GM23338 (cell line): ENCODE data around the gene VNN1. TPM values are rescaled to one million over a fixed set of nuclear protein-coding genes. Genes with fewer than 3 reads are reported as not detected.

Experiments used
- ATAC-seq: fragments of 200-7000 bp; cut with Tn5 transposase; 3 replicates; pipeline ENCODE4 v1.9.1; 2020
- DNase-seq: peaks from one replicate; pipeline ENCODE4 v3.0.0-alpha.2; 2015; ENCODE audit warnings: low spot score
- H2AFZ ChIP-seq: fragments of 200-600 bp; sonication (generic); 2 replicates; pipeline ENCODE4 v1.8.0; 2016; ENCODE audit warnings: antibody characterized with exemption, mild to moderate bottlenecking, moderate library complexity
- H3F3A ChIP-seq: fragments of 200-600 bp; sonication (generic); replicated peaks from 2 replicates; pipeline ENCODE4 v1.8.0; 2017; ENCODE audit warnings: antibody characterized with exemption, mixed run types, low read depth
- H3K27ac ChIP-seq: fragments of 200-600 bp; sonication (generic); 2 replicates; pipeline ENCODE4 v1.6.1; 2016; ENCODE audit warnings: low read depth
- H3K27me3 ChIP-seq: fragments of 200-600 bp; sonication (generic); 2 replicates; pipeline ENCODE4 v1.8.0; 2016; ENCODE audit warnings: mild to moderate bottlenecking, mixed run types, moderate library complexity; ENCODE audit not compliant: insufficient read depth
- H3K36me3 ChIP-seq: fragments of 200-600 bp; sonication (generic); 2 replicates; pipeline ENCODE4 v1.8.0; 2016; ENCODE audit warnings: mild to moderate bottlenecking; ENCODE audit not compliant: insufficient read depth
- H3K4me1 ChIP-seq: fragments of 200-600 bp; sonication (generic); 2 replicates; pipeline ENCODE4 v1.8.0; 2016; ENCODE audit warnings: mild to moderate bottlenecking, moderate library complexity; ENCODE audit not compliant: insufficient read depth
- H3K4me2 ChIP-seq: fragments of 200-600 bp; sonication (generic); 2 replicates; pipeline ENCODE4 v1.7.1; 2017; ENCODE audit warnings: mixed run types
- H3K4me3 ChIP-seq: fragments of 200-600 bp; sonication (generic); 2 replicates; pipeline ENCODE4 v1.6.1; 2016; ENCODE audit warnings: mixed run types
- H3K79me2 ChIP-seq: fragments of 200-600 bp; sonication (generic); replicated peaks from 2 replicates; pipeline ENCODE4 v1.8.0; 2017; ENCODE audit warnings: mild to moderate bottlenecking; ENCODE audit not compliant: insufficient read depth
- H3K9me2 ChIP-seq: fragments of 200-600 bp; sonication (generic); 2 replicates; pipeline ENCODE4 v1.8.0; 2017; ENCODE audit not compliant: insufficient read depth
- H4K20me1 ChIP-seq: fragments of 200-600 bp; sonication (generic); replicated peaks from 2 replicates; pipeline ENCODE4 v1.8.0; 2017; ENCODE audit warnings: mild to moderate bottlenecking; ENCODE audit not compliant: insufficient read depth
- H3K27ac Mint-ChIP-seq: 2 replicates; pipeline ENCODE4 v1.8.0; 2020; ENCODE audit warnings: inconsistent platforms, mild to moderate bottlenecking, moderate library complexity, mixed read lengths
- H3K27me3 Mint-ChIP-seq: 3 replicates; pipeline ENCODE4 v1.8.0; 2022; ENCODE audit warnings: low read depth, mild to moderate bottlenecking, moderate library complexity, mixed read lengths, inconsistent platforms; ENCODE audit not compliant: insufficient read depth, poor library complexity
- H3K36me3 Mint-ChIP-seq: 3 replicates; pipeline ENCODE4 v1.8.0; 2021; ENCODE audit warnings: low read depth, mild to moderate bottlenecking, inconsistent platforms, moderate library complexity, mixed read lengths
- H3K4me1 Mint-ChIP-seq: 3 replicates; pipeline ENCODE4 v1.8.0; 2020; ENCODE audit warnings: mild to moderate bottlenecking, inconsistent platforms, mixed read lengths
- H3K4me3 Mint-ChIP-seq: 3 replicates; pipeline ENCODE4 v1.8.0; 2021; ENCODE audit warnings: moderate library complexity, mild to moderate bottlenecking, inconsistent platforms, mixed read lengths
- H3K9me3 Mint-ChIP-seq: 3 replicates; pipeline ENCODE4 v1.8.0; 2020; ENCODE audit warnings: moderate library complexity, mild to moderate bottlenecking, inconsistent platforms, mixed read lengths
- CREB1 ChIP-seq: fragments of 250-450 bp; sonication (Bioruptor Pico); IDR thresholded peaks from 2 replicates; pipeline ENCODE4 v1.5.0; 2020; ENCODE audit warnings: low read depth, mild to moderate bottlenecking, moderate library complexity
- CTCF ChIP-seq, 2 experiments: fragments of 200-600 bp in 1 of 2; sonication (generic) in 1 of 2; conservative IDR thresholded peaks; 2 replicates each; pipeline versions ENCODE4 v1.5.1 to v1.6.1; 2016 to 2017; ENCODE audit warnings: antibody characterized with exemption in 2 of 2, low read depth in 2 of 2, mild to moderate bottlenecking in 2 of 2, moderate library complexity in 1 of 2
- ETS1 ChIP-seq: IDR thresholded peaks from 2 replicates; pipeline ENCODE4 v1.6.1; 2016; ENCODE audit warnings: antibody characterized with exemption
- EZH2 ChIP-seq: fragments of 200-600 bp; sonication (generic); IDR thresholded peaks from one replicate; pipeline ENCODE4 v1.8.0; 2017; ENCODE audit warnings: antibody characterized with exemption, mild to moderate bottlenecking, low read depth; ENCODE audit not compliant: unreplicated experiment
- EZH2phosphoT487 ChIP-seq: fragments of 200-600 bp; sonication (generic); IDR thresholded peaks from one replicate; pipeline ENCODE4 v1.8.1; 2018; ENCODE audit warnings: antibody characterized with exemption; ENCODE audit not compliant: unreplicated experiment
- JUNB ChIP-seq: IDR thresholded peaks from one replicate; pipeline ENCODE4 v1.6.1; 2016; ENCODE audit warnings: antibody characterized with exemption; ENCODE audit not compliant: unreplicated experiment
- NANOG ChIP-seq: IDR thresholded peaks from 2 replicates; pipeline ENCODE4 v1.6.1; 2016; ENCODE audit warnings: antibody characterized with exemption, borderline replicate concordance
- POLR2AphosphoS5 ChIP-seq: IDR thresholded peaks from 2 replicates; pipeline ENCODE4 v1.6.1; 2016; ENCODE audit warnings: antibody characterized with exemption, low read depth
- REST ChIP-seq: IDR thresholded peaks from one replicate; pipeline ENCODE4 v1.6.1; 2018; ENCODE audit warnings: antibody characterized with exemption; ENCODE audit not compliant: unreplicated experiment
- STAT1 ChIP-seq: IDR thresholded peaks from one replicate; pipeline ENCODE4 v1.6.1; 2016; ENCODE audit warnings: antibody characterized with exemption; ENCODE audit not compliant: unreplicated experiment
- ZNF114 ChIP-seq: fragments of 250-450 bp; sonication (Bioruptor Pico); IDR thresholded peaks from 2 replicates; pipeline ENCODE4 v1.5.0; 2020; ENCODE audit warnings: mild to moderate bottlenecking, moderate library complexity
- ZNF331 ChIP-seq: fragments of 250-450 bp; sonication (Bioruptor Pico); IDR thresholded peaks from 2 replicates; pipeline ENCODE4 v1.5.0; 2020; ENCODE audit warnings: low read depth, mild to moderate bottlenecking, moderate library complexity
- ZNF462 ChIP-seq: fragments of 250-450 bp; sonication (Bioruptor Pico); IDR thresholded peaks from 2 replicates; pipeline ENCODE4 v1.5.0; 2020; ENCODE audit warnings: mild to moderate bottlenecking, moderate library complexity
- polyA plus RNA-seq: library from polyadenylated mRNA; unstranded; fragments of >200 nt; fragmentation: Nextera tagmentation; extraction: Ambion mirVana; gene quantifications from 2 replicates; pipeline ENCODE4 v1.2.1, GENCODE V29; 2016
- total RNA-seq: library from RNA; depleted of rRNA; stranded (reverse); fragments of >200 nt; shearing (Covaris generic); gene quantifications from 2 replicates; pipeline ENCODE4 v1.2.3, GENCODE V29; 2014

VNN1 gene
- total and polyA plus RNA-seq, 2 experiments from 2014 or later = not detected

- no peak overlapping the region for H3K4me3 Mint-ChIP-seq
- no peaks in the 10 kb centered on the region for H3K4me1 ChIP-seq
- no peaks in the 10 kb centered on the region for H3K36me3 Mint-ChIP-seq
- H3K27me3 Mint-ChIP-seq = no peaks in the 10 kb centered on the region
- H3K27me3 ChIP-seq = no peaks in the 10 kb centered on the region
- no peak for DNase-seq
- no peaks in the 10 kb centered on the region for H3K9me2 ChIP-seq
- no peak overlapping the region for H3K27ac ChIP-seq
- H3K9me3 Mint-ChIP-seq = peaks cover 3% of the 10 kb centered on the region; the same call in 2 of the 3 replicates
- TF ChIP-seq POLR2AphosphoS5 (no peak), CREB1 (CRISPR knock-in tag) (no peak), STAT1 (no peak), ZNF114 (CRISPR knock-in tag) (no peak), EZH2phosphoT487 (no peak), CTCF (conservative IDR thresholded peaks at IDR 0.05; ENCODE audit: low read depth in 2 of 2) (no peak), EZH2 (no peak), NANOG (no peak), ZNF331 (CRISPR knock-in tag) (no peak), REST (no peak), ETS1 (no peak), JUNB (no peak), ZNF462 (CRISPR knock-in tag) (no peak)
- H4K20me1 ChIP-seq = no peaks in the 10 kb centered on the region
- no peaks in the 10 kb centered on the region for H3K4me1 Mint-ChIP-seq
- no peaks in the 10 kb centered on the region for H3F3A ChIP-seq
- no peak overlapping the region for H3K4me2 ChIP-seq
- ATAC-seq = no peak
- no peak overlapping the region for H2AFZ ChIP-seq
- no peak overlapping the region for H3K4me3 ChIP-seq
- no peaks in the 10 kb centered on the region for H3K36me3 ChIP-seq
- H3K79me2 ChIP-seq = no peaks in the 10 kb centered on the region
- H3K27ac Mint-ChIP-seq = no peak overlapping the region
Observed at GRCh38 chr6:132708002-132708401, 5.9 kb downstream of the VNN1 start.
